Stimulated activated CD4-positive, alpha-beta T cell treated with anti-CD3 and anti-CD28 coated beads, Interleukin-12 subunit alpha, Interleukin-12 subunit beta, amount 100 ng/mL, for 48 hours (primary cell): ENCODE measurements around the gene SMAD5.

Experiments used
- DNase-seq, 3 donors: peaks; one replicate each; pipeline ENCODE4 v3.0.0-alpha.2; 2020; ENCODE audit warnings: low read depth in 2 of 3, low spot score in 1 of 3

The SMAD5 gene

GRCh38 chr5:136153581-136154236 is 21.1 kb downstream of the SMAD5 start:
- no peak for DNase-seq

GRCh38 chr5:136155078-136155477 is 22.4 kb downstream of the SMAD5 start:
- no peak for DNase-seq

GRCh38 chr5:136155761-136156160 is 23.1 kb downstream of the SMAD5 start:
- DNase-seq: no peak

GRCh38 chr5:136157514-136157913 is 24.9 kb downstream of the SMAD5 start:
- DNase-seq: no peak

GRCh38 chr5:136159457-136159856 is 26.8 kb downstream of the SMAD5 start:
- no peak for DNase-seq

GRCh38 chr5:136162008-136162407 is 29.4 kb downstream of the SMAD5 start:
- no peak for DNase-seq

- no peak for DNase-seq
Measured at GRCh38 chr5:136164226-136164625, 31.6 kb downstream of the SMAD5 start.

- no peak for DNase-seq
Measured at GRCh38 chr5:136166909-136167308, 34.3 kb downstream of the SMAD5 start.

GRCh38 chr5:136169218-136169617 is 36.6 kb downstream of the SMAD5 start:
- no peak for DNase-seq

GRCh38 chr5:136174021-136174659 is 41.5 kb downstream of the SMAD5 start:
- no peak for DNase-seq

GRCh38 chr5:136182618-136183017 is 50.0 kb downstream of the SMAD5 start:
- DNase-seq: no peak

- DNase-seq: no peak
Measured at GRCh38 chr5:136185974-136186665, 53.5 kb downstream of the SMAD5 start.

- no peak for DNase-seq
Measured at GRCh38 chr5:136186796-136187195, 54.2 kb downstream of the SMAD5 start.

- no peak for DNase-seq
Measured at GRCh38 chr5:136188859-136189258, 56.2 kb downstream of the SMAD5 start.

- DNase-seq: no peak
Measured at GRCh38 chr5:136190091-136190720, 57.6 kb downstream of the SMAD5 start.

- no peak for DNase-seq
Measured at GRCh38 chr5:136190904-136191303, 58.3 kb downstream of the SMAD5 start.

GRCh38 chr5:136191304-136192014 is 58.8 kb downstream of the SMAD5 start:
- DNase-seq: no peak

GRCh38 chr5:136192015-136192525 is 59.4 kb downstream of the SMAD5 start:
- no peak for DNase-seq

- DNase-seq: no peak
Measured at GRCh38 chr5:136192526-136193321, 60.1 kb downstream of the SMAD5 start, which contains the start of gene SMIM32. Gene SMIM32 (minus strand): TSS chr5:136193162. CDS start chr5:136192524, 638 bp downstream.

- DNase-seq: no peak
Measured at GRCh38 chr5:136193322-136193935, 60.8 kb downstream of the SMAD5 start.
